Measurements from ENCODE around the gene OR6B1. TPM values are rescaled to one million over a fixed set of nuclear protein-coding genes. Genes with fewer than 3 reads are reported as not detected.

Gene OR6B1
- total RNA-seq = not detected in 2 replicates

GRCh38 chr7:144000020-144000419 lies at the start of gene OR6B1:
Gene OR6B1 (plus strand): TSS chr7:144000320. CDS start chr7:144003997, 3,677 bp downstream.

GRCh38 chr7:143954544-143954943 lies 45.6 kb upstream of the OR6B1 start, which contains the start of gene OR2F1:
Gene OR2F1 (plus strand): TSS chr7:143954844. CDS start chr7:143959971, 5,127 bp downstream.

GRCh38 chr7:144048648-144049047 lies 48.5 kb downstream of the OR6B1 start, which contains the start of gene OR2A5:
Gene OR2A5 (plus strand): TSS chr7:144048948. CDS start chr7:144050402, 1,454 bp downstream.

Other genes with a start within 250 kb of the OR6B1 start
- gene CTAGE6, start 242.6 kb upstream of the OR6B1 start, total RNA-seq = not detected in 2 replicates
- 26.8 and 33.3 TPM in 2 replicates for gene TCAF1, start 98.1 kb upstream of the OR6B1 start, total RNA-seq
- not detected in 2 replicates for gene OR2F2, start 65.1 kb upstream of the OR6B1 start, total RNA-seq
- not detected in 2 replicates for gene OR2F1, start 45.5 kb upstream of the OR6B1 start, total RNA-seq
- gene OR2A5, start 48.6 kb downstream of the OR6B1 start, total RNA-seq = not detected in 2 replicates
- gene OR2A25, start 69.5 kb downstream of the OR6B1 start, total RNA-seq = not detected in 2 replicates
- not detected in 2 replicates for gene OR2A12, start 86.0 kb downstream of the OR6B1 start, total RNA-seq
- gene OR2A2, start 109.3 kb downstream of the OR6B1 start, total RNA-seq = not detected in 2 replicates
- gene OR2A14, start 122.9 kb downstream of the OR6B1 start, total RNA-seq = not detected in 2 replicates
- 0.33 TPM in 1 of 2 replicates, not detected in the other for gene CTAGE4, start 183.1 kb downstream of the OR6B1 start, total RNA-seq
- 0.69 and 0.73 TPM in 2 replicates for gene ARHGEF35, start 195.5 kb downstream of the OR6B1 start, total RNA-seq
- under 0.01 TPM in 1 of 2 replicates, not detected in the other for gene OR2A42, start 239.3 kb downstream of the OR6B1 start, total RNA-seq

All from mammary microvascular endothelial cell (primary cell).